Rectal smooth muscle tissue (tissue), 1 donor: ENCODE data around the gene KIF21B.

Source experiments
- H3K27ac ChIP-seq: one replicate; pipeline ENCODE4 v1.7.0; 2013; ENCODE audit warnings: low read depth, low read length, inconsistent platforms
- H3K27me3 ChIP-seq: one replicate; pipeline ENCODE4 v1.7.0; 2013; ENCODE audit warnings: low read length; ENCODE audit not compliant: control insufficient read depth, insufficient read depth
- H3K36me3 ChIP-seq: one replicate; pipeline ENCODE4 v1.7.0; 2013; ENCODE audit warnings: low read length; ENCODE audit not compliant: control insufficient read depth, insufficient read depth
- H3K4me1 ChIP-seq: one replicate; pipeline ENCODE4 v1.7.0; 2013; ENCODE audit warnings: low read length; ENCODE audit not compliant: control insufficient read depth, insufficient read depth
- H3K4me3 ChIP-seq: one replicate; pipeline ENCODE4 v1.7.0; 2013; ENCODE audit warnings: low read length
- H3K9ac ChIP-seq: one replicate; pipeline ENCODE4 v1.7.0; 2013; ENCODE audit warnings: low read length

KIF21B gene

GRCh38 chr1:200980452-200980772 lies 43.1 kb downstream of the KIF21B start:
- Histone ChIP-seq H3K4me3 (no peak overlapping the region), H3K36me3 (peaks cover 2% of the 10 kb centered on the region), H3K27me3 (no peaks in the 10 kb centered on the region), H3K27ac (no peak overlapping the region), H3K9ac (no peak overlapping the region), H3K4me1 (no peaks in the 10 kb centered on the region)

GRCh38 chr1:200979574-200980451 lies 43.7 kb downstream of the KIF21B start:
- Histone ChIP-seq H3K36me3 (peaks cover 2% of the 10 kb centered on the region), H3K27me3 (no peaks in the 10 kb centered on the region), H3K4me3 (no peak overlapping the region), H3K4me1 (no peaks in the 10 kb centered on the region), H3K27ac (no peak overlapping the region), H3K9ac (no peak overlapping the region)

- Histone ChIP-seq H3K4me3 (no peak overlapping the region), H3K27ac (no peak overlapping the region), H3K36me3 (peaks cover 2% of the 10 kb centered on the region), H3K27me3 (no peaks in the 10 kb centered on the region), H3K4me1 (no peaks in the 10 kb centered on the region), H3K9ac (no peak overlapping the region)
Observed at GRCh38 chr1:200977071-200977754, 46.3 kb downstream of the KIF21B start.

- no peak overlapping the region for H3K27ac ChIP-seq
- no peaks in the 10 kb centered on the region for H3K4me1 ChIP-seq
- H3K27me3 ChIP-seq = no peaks in the 10 kb centered on the region
- peaks cover 2% of the 10 kb centered on the region for H3K36me3 ChIP-seq
- no peak overlapping the region for H3K4me3 ChIP-seq
- H3K9ac ChIP-seq = no peak overlapping the region
Observed at GRCh38 chr1:200976634-200977033, 46.9 kb downstream of the KIF21B start.

- Histone ChIP-seq H3K27ac (no peak overlapping the region), H3K4me1 (no peaks in the 10 kb centered on the region), H3K36me3 (peaks cover 2% of the 10 kb centered on the region), H3K9ac (no peak overlapping the region), H3K27me3 (no peaks in the 10 kb centered on the region), H3K4me3 (no peak overlapping the region)
Observed at GRCh38 chr1:200975458-200975857, 48.1 kb downstream of the KIF21B start.

GRCh38 chr1:200974711-200975110 lies 48.8 kb downstream of the KIF21B start:
- H3K27me3 ChIP-seq = no peaks in the 10 kb centered on the region
- no peak overlapping the region for H3K27ac ChIP-seq
- H3K4me3 ChIP-seq = no peak overlapping the region
- no peak overlapping the region for H3K9ac ChIP-seq
- H3K36me3 ChIP-seq = no peaks in the 10 kb centered on the region
- H3K4me1 ChIP-seq = no peaks in the 10 kb centered on the region

- H3K27me3 ChIP-seq = no peaks in the 10 kb centered on the region
- H3K4me3 ChIP-seq = no peak overlapping the region
- H3K4me1 ChIP-seq = no peaks in the 10 kb centered on the region
- H3K36me3 ChIP-seq = no peaks in the 10 kb centered on the region
- no peak overlapping the region for H3K9ac ChIP-seq
- H3K27ac ChIP-seq = no peak overlapping the region
Observed at GRCh38 chr1:200973937-200974657, 49.4 kb downstream of the KIF21B start.

GRCh38 chr1:200972985-200973742 lies 50.4 kb downstream of the KIF21B start:
- Histone ChIP-seq H3K36me3 (no peaks in the 10 kb centered on the region), H3K4me1 (no peaks in the 10 kb centered on the region), H3K9ac (no peak overlapping the region), H3K27ac (no peak overlapping the region), H3K27me3 (no peaks in the 10 kb centered on the region), H3K4me3 (no peak overlapping the region)

- Histone ChIP-seq H3K27me3 (no peaks in the 10 kb centered on the region), H3K36me3 (no peaks in the 10 kb centered on the region), H3K4me1 (no peaks in the 10 kb centered on the region), H3K4me3 (no peak overlapping the region), H3K27ac (no peak overlapping the region), H3K9ac (no peak overlapping the region)
Observed at GRCh38 chr1:200971955-200972711, 51.4 kb downstream of the KIF21B start.

- no peaks in the 10 kb centered on the region for H3K27me3 ChIP-seq
- H3K4me1 ChIP-seq = no peaks in the 10 kb centered on the region
- H3K36me3 ChIP-seq = no peaks in the 10 kb centered on the region
Observed at GRCh38 chr1:200971428-200971903, 52.0 kb downstream of the KIF21B start.

GRCh38 chr1:200970771-200971427 lies 52.6 kb downstream of the KIF21B start:
- Histone ChIP-seq H3K27ac (no peak overlapping the region), H3K27me3 (no peaks in the 10 kb centered on the region), H3K4me1 (no peaks in the 10 kb centered on the region), H3K4me3 (no peak overlapping the region), H3K36me3 (no peaks in the 10 kb centered on the region), H3K9ac (no peak overlapping the region)

More at GRCh38 chr1:200971428-200971903, 52.0 kb downstream of the KIF21B start:
- H3K9ac ChIP-seq = no peak overlapping the region
- no peak overlapping the region for H3K4me3 ChIP-seq
- H3K27ac ChIP-seq = no peak overlapping the region
